ENCODE data around the gene MYBPC2. TPM values are rescaled to one million over a fixed set of nuclear protein-coding genes. Genes with fewer than 3 reads are reported as not detected.
"Not testable (repeated sequence)": the region's sequence is repeated elsewhere in the genome, so short reads cannot be mapped to it uniquely, and the experiment has no call there.

The MYBPC2 gene
- total RNA-seq, 1 donor = not detected

GRCh38 chr19:50464348-50464747, 31.7 kb downstream of the MYBPC2 start:
- no peak for TF ChIP-seq CTCF (IDR thresholded peaks at IDR 0.05; ENCODE audit: insufficient read depth, low read depth, low read length)
- no peak for DNase-seq (ENCODE audit: low read depth)
- H3K4me3 ChIP-seq (ENCODE audit: low read depth, low read length) = no peak overlapping the region

- DNase-seq (ENCODE audit: low read depth) = no peak
- no peak for TF ChIP-seq CTCF (IDR thresholded peaks at IDR 0.05; ENCODE audit: insufficient read depth, low read depth, low read length)
- no peak overlapping the region for H3K4me3 ChIP-seq (ENCODE audit: low read depth, low read length)
These were observed 32.3 kb downstream of the MYBPC2 start for GRCh38 chr19:50465000-50465399.

GRCh38 chr19:50465986-50466705, 33.5 kb downstream of the MYBPC2 start:
- no peak for DNase-seq (ENCODE audit: low read depth)
- peak; percentile 25 for TF ChIP-seq CTCF (IDR thresholded peaks at IDR 0.05; ENCODE audit: insufficient read depth, low read depth, low read length)
- no peak overlapping the region for H3K4me3 ChIP-seq (ENCODE audit: low read depth, low read length)

GRCh38 chr19:50466706-50467039, 34.0 kb downstream of the MYBPC2 start:
- no peak for TF ChIP-seq CTCF (IDR thresholded peaks at IDR 0.05; ENCODE audit: insufficient read depth, low read depth, low read length)
- no peak overlapping the region for H3K4me3 ChIP-seq (ENCODE audit: low read depth, low read length)
- DNase-seq (ENCODE audit: low read depth) = no peak

- no peak for DNase-seq (ENCODE audit: low read depth)
- TF ChIP-seq CTCF (IDR thresholded peaks at IDR 0.05; ENCODE audit: insufficient read depth, low read depth, low read length) = no peak
These were observed 34.9 kb downstream of the MYBPC2 start for GRCh38 chr19:50467566-50467965.

GRCh38 chr19:50468818-50469217, 36.1 kb downstream of the MYBPC2 start:
- DNase-seq (ENCODE audit: low read depth) = no peak
- no peak overlapping the region for H3K4me3 ChIP-seq (ENCODE audit: low read depth, low read length)
- TF ChIP-seq CTCF (IDR thresholded peaks at IDR 0.05; ENCODE audit: insufficient read depth, low read depth, low read length) = no peak

More at GRCh38 chr19:50467566-50467965, 34.9 kb downstream of the MYBPC2 start:
- no peak overlapping the region for H3K4me3 ChIP-seq (ENCODE audit: low read depth, low read length)

- not testable (repeated sequence) for DNase-seq (ENCODE audit: low read depth); H3K4me3 ChIP-seq (ENCODE audit: low read depth, low read length)
These were observed 40.6 kb downstream of the MYBPC2 start for GRCh38 chr19:50473336-50473735.

Measured in fibroblast of villous mesenchyme (primary cell).